ENCODE measurements around the gene TWSG1. TPM values are rescaled to one million over a fixed set of nuclear protein-coding genes. Genes with fewer than 3 reads are reported as not detected.

The TWSG1 gene
- polyA plus RNA-seq (11.5 and 14.0 TPM in 2 replicates), polyA minus RNA-seq (18.0 and 20.5 TPM in 2 replicates)

GRCh38 chr18:9334329-9334972 is at the start of gene TWSG1:
TWSG1 (plus strand) TSS chr18:9334773; CDS start chr18:9337230, 2,457 bp downstream.
- Histone ChIP-seq H3K9me3 (ENCODE audit: low read length) (no peaks in the 10 kb centered on the region), H3K36me3 (ENCODE audit: insufficient read depth, low read length) (no peaks in the 10 kb centered on the region), H3K79me2 (replicated peaks; ENCODE audit: insufficient read depth, low read length) (peaks cover 24% of the 10 kb centered on the region), H3K27me3 (ENCODE audit: insufficient read depth, low read depth, low read length) (no peaks in the 10 kb centered on the region), H3K4me2 (ENCODE audit: low read length) (peak within 1 kb of the TSS; percentile 74), H3F3A (ENCODE audit: insufficient read depth, low read length, poor library complexity, severe bottlenecking) (peaks cover 7% of the 10 kb centered on the region), H3K9me2 (ENCODE audit: insufficient read depth, low read length) (no peaks in the 10 kb centered on the region), H3K9ac (ENCODE audit: low read length) (peak within 1 kb of the TSS; percentile 75), H3K27ac (ENCODE audit: low read length) (peak within 1 kb of the TSS; percentile 53), H4K20me1 (ENCODE audit: insufficient read depth) (no peaks in the 10 kb centered on the region), H3K4me3 (ENCODE audit: low read length) (peak within 1 kb of the TSS; percentile 87), H2AFZ (ENCODE audit: low read depth, low read length) (peak within 1 kb of the TSS; percentile 69)
- TF ChIP-seq EP300 (conservative IDR thresholded peaks at IDR 0.05; ENCODE audit: poor library complexity, severe bottlenecking) (no peak), POLR2AphosphoS5 (IDR thresholded peaks at IDR 0.05) (peak; percentile 59), TAF1 (IDR thresholded peaks at IDR 0.05; ENCODE audit: low read depth) (no peak)

- Histone ChIP-seq H3K4me2 (ENCODE audit: low read length) (no peak overlapping the region), H3K27ac (ENCODE audit: low read length) (no peak overlapping the region), H2AFZ (ENCODE audit: low read depth, low read length) (no peak overlapping the region), H3K79me2 (replicated peaks; ENCODE audit: insufficient read depth, low read length) (no peaks in the 10 kb centered on the region), H3K4me3 (ENCODE audit: low read length) (no peak overlapping the region), H4K20me1 (ENCODE audit: insufficient read depth) (no peaks in the 10 kb centered on the region), H3F3A (ENCODE audit: insufficient read depth, low read length, poor library complexity, severe bottlenecking) (no peaks in the 10 kb centered on the region), H3K9ac (ENCODE audit: low read length) (no peak overlapping the region), H3K9me2 (ENCODE audit: insufficient read depth, low read length) (no peaks in the 10 kb centered on the region), H3K9me3 (ENCODE audit: low read length) (no peaks in the 10 kb centered on the region), H3K36me3 (ENCODE audit: insufficient read depth, low read length) (no peaks in the 10 kb centered on the region), H3K27me3 (ENCODE audit: insufficient read depth, low read depth, low read length) (no peaks in the 10 kb centered on the region)
- no peak for TF ChIP-seq CTCF (IDR thresholded peaks at IDR 0.05; ENCODE audit: poor library complexity, severe bottlenecking)
- TF ChIP-seq TAF1 (IDR thresholded peaks at IDR 0.05; ENCODE audit: low read depth), result no peak
- no peak for TF ChIP-seq REST (IDR thresholded peaks at IDR 0.05; ENCODE audit: borderline replicate concordance)
- TF ChIP-seq EP300 (conservative IDR thresholded peaks at IDR 0.05; ENCODE audit: poor library complexity, severe bottlenecking), result no peak
- TF ChIP-seq MXI1 (conservative IDR thresholded peaks at IDR 0.05; ENCODE audit: poor library complexity, severe bottlenecking), result no peak
- no peak for TF ChIP-seq SMC3 (conservative IDR thresholded peaks at IDR 0.05; ENCODE audit: poor library complexity)
- TF ChIP-seq RAD21 (conservative IDR thresholded peaks at IDR 0.05), result no peak
- TF ChIP-seq POLR2AphosphoS5 (IDR thresholded peaks at IDR 0.05), result no peak
- no peak for TF ChIP-seq EZH2 (IDR thresholded peaks at IDR 0.05; ENCODE audit: borderline replicate concordance, insufficient read depth, low read length, poor library complexity, severe bottlenecking)
These were observed 49.0 kb upstream of the TWSG1 start for GRCh38 chr18:9285604-9286003.

All from neural cell (in vitro differentiated cells).